NCI-H446 (cell line): ENCODE measurements around the gene OR52A5.
A peak's percentile ranks its signal among the peaks of the same experiment; 100 is the strongest.
"Not testable (repeated sequence)": the region's sequence is repeated elsewhere in the genome, so short reads cannot be mapped to it uniquely, and the experiment has no call there.

Experiments used
- DNase-seq, 2 experiments: peaks; one replicate each; lab custom pipeline; 2025; lab: John Stamatoyannopoulos, UW

The OR52A5 gene

DNA sequence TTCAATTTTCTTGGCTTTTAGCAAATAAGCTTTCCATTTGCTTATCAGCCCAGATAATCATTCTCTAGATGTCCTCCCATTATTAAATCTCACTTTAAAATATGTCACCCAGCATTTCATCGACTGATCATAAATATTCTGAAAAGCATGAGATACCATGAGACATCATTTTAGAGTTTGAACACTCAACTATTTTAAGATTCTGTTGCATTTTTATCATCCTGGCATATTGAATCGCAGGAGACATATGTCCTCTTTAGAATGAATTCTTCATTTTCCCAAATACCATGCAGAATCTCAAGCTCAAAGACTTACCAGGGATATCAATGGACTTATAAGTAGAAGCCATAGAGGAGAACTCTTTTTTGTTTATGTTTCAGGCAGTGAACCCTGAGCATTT, at the start of gene OR52A5:
OR52A5 (minus strand) TSS at position 361 of the 400 bp plus-strand sequence. CDS start 5,714 bp downstream, outside the sequence.
- DNase-seq: no peak

DNA sequence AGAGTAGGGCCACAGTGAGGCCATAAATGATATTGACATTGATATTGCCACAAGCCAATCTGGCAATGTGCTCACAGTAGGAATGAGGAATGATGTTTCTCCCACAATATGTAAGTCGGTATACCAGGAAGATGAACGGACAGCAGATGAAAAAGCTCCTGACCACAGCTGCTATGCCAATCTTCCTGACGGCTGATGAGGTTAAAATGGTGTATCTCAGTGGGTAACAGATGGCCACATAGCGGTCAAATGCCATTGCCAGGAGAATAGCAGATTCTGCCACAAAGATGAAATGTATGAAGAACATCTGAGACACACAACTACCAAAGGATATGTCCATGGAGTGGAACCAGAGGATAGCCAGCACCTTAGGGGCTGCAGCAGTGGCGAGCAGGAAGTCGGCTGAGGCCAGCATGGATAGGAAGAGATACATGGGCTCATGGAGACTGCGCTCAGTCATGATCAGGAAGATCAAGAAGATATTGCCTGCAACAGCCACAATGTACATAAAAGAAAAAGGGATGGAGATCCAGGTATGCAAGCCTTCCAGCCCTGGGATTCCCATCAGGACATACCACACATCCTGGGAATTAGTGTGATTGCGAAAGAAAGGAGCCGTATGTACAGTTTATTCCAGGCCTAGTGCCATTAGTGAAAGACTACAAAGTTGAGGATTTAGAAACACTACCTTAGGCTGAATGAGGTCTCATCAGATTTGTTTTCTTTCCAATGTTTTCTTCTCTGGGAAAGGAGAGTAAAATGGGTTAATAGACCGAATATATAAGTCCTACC, 40.1 kb upstream of the OR52A5 start:
- no peak for DNase-seq

DNA sequence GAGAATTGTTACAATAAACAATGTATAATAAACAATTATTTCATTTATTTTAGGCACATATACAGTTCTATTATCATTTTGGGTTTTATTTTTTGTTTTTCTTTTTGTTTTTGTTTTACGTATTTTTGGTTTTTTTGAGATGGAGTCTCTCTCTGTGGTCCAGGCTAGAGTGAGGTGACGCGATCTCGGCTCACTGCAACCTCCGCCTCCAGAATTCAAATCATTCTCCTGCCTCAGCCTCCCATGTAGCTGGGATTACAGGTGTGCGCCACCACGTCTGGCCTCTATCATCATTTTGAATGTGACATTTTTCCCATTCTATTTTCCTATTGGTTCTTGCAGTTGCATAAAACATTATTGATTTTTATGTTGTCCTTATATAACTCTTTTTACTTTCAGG, 36.8 kb upstream of the OR52A5 start:
- no peak for DNase-seq

DNA sequence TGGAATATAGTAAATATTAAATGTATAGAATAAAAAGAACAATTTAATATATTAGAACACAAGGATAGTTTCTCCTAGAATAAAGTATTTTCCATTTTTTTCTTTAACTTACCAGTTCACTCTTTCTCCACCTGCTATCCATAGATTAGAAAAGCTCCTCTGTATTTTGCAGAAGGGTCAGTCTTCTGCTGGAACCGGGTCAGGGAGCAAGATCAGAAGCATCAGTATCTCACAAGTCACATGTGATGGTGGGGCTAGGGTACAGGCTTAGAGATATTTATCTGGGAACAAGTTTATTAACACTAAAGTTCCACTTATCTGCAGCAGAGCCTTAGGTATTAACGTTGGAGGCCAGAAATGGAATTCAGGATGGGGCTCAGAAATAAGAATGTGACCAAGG, 33.7 kb upstream of the OR52A5 start:
- DNase-seq: no peak

DNA sequence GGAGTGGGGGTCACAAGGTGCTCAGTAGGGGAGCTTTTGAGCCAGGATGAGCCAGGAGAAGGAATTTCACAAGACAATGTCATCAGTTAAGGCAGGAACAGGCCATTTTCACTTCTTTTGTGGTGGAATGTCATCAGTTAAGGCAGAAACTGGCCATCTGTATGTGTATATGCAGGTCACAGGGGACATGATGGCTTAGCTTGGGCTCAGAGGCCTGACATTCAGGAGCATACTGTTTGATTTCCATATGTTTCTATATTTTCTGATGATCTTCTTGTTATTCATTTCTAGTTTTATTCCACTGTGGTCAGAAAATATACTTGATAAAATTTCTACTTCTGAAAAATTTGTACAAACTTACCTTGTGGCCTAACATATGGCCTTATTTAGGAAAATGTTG, 27.7 kb upstream of the OR52A5 start:
- DNase-seq: not testable (repeated sequence)

DNA sequence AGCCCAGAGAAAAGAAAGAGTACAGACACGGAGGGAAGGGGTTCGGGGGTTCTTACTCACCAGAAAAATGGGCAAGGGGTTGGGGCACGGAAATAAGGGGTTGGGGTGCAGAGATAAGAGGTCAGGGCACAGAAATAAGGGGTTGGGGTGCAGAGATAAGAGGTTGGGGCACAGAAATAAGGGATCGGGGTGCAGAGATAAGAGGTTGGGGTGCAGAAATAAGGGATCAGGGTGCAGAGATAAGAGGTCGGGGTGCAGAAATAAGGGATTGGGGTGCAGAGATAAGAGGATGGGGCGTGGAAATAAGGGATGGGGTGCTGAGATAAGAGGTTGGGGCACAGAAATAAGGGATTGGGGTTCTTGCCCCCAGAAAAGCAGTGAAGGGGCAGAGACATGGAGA, 26.7 kb upstream of the OR52A5 start:
- DNase-seq: not testable (repeated sequence)

DNA sequence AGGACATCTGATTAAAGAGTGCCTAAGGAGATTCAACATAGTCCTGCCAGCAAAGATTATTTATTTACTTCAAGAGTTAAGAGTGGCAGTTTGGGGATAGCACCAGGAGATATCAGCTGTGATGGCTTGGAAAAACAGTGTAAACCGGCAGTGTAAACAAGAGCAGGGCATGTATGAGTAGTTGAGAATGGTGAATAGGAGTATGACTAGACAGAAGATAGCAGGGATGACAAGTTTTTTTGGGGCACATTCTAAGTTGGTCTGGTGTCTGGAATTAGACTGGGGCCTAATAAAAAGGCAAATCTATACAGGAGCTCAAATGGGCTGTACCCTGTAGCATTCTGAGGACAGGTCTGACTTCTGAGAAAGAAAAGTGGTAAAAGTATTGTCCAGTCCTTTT, 22.9 kb upstream of the OR52A5 start:
- not testable (repeated sequence) for DNase-seq

DNA sequence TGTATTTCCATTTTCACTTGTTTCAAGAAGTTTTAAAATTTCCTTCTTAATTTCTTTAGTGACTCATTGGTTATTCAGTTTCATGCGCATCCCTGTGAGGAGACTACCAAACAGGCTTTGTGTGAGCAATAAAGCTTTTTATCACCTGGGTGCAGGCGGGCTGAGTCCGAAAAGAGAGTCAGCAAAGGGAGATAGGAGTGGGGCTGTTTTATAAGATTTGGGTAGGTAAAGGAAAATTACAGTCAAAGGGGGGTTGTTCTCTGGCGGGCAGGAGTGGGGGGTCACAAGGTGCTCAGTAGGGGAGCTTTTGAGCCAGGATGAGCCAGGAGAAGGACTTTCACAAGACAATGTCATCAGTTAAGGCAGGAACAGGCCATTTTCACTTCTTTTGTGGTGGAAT, 22.1 kb upstream of the OR52A5 start:
- not testable (repeated sequence) for DNase-seq

DNA sequence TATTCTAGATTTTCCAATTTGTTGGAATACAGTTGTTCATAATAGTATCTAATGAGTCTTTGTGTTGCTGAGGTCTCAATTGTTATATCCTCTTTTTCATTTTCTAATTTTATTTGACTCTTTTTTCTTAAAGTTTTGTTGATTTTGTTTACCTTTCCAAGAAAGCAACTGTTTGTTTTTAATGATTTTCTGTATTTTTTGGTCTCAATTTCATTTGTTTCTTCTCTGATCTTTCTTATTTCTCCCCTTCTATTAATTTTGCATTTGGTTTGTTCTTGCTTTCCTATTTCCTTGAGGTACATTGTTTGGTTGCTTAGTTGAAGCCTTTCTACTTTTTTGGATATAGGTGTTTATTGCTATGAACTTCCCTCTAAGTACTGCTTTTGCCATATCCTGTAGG, 21.6 kb upstream of the OR52A5 start:
- no peak for DNase-seq

DNA sequence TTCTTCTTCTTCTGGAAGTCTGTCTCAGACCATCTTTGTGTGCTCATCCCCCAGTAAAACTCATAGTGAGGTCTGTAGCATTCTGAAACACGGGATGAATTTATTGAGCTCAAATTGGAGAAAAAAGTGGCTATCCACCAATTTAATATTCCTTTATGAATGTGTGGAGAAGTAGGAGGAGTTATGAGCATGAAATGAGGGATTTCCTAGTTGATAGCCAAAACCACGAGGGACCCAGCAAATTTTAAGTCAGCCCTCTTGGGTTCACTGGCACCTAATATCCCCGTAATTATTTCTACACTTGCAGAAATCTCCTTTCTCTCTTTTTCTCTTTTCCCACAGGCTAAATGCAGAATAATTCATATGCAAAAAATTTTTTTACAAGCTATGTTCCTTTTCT, 16.5 kb upstream of the OR52A5 start, which contains the start of gene OR52A1:
OR52A1 (minus strand) TSS at position 101 of the 400 bp plus-strand sequence. CDS start 2,388 bp downstream, outside the sequence.
- DNase-seq: no peak

DNA sequence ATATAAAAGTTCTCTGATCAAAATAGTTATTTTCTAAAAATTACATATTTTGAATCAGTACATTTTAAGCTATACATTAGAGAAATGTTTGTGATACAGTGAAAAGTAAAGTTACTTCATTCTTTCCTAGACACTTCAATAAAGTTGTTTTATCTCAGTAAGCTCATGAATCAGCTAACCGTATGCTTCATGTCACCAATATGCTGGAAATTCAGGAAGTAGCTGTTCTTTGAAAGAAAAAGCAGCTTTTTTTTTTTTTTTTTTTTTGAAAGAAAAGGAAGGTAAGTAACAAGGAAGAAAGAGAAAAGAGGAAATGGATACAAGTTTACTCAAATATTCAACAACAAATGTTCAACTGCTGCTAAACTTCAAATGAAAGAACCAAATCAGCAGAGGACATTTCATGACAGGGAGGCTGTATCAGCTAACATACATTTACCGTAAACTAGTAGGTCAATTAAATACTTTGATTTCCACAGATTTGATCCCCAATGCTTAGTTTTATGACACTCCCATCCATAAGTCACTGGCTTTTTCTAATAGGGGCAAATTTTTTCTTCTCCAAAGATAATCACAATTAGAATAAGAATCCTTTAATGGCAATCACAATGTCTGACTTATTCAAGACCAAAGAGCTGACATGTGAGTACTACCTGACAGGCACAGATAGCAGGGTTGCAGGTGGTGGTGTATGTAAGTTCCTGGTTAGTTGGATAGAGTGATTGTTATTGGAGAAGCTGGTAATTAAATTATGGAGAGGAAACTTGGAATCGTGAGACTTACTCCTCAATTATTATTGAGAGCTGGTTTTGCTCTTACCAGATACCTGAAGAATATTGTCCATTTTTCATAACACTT, 15.6 kb upstream of the OR52A5 start:
- no peak for DNase-seq

DNA sequence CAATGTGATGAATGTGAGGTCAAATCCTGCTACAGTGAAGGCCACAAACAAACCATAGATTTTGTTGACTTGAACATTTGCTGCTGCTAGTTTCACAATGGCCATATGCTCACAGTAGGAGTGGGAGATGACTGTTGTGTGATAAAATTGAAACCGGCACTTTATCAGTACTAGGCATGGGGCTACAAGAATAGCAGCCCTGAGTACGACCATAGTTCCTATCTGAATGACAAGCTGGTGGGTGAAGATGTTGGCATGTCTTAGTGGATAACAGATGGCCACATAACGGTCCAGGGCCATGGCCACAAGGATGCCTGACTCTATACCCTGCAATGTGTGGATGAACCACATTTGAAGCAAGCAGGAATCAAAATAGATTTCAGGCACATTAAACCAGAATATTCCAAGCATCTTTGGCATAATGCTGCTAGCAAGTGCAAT, 13.6 kb upstream of the OR52A5 start:
- DNase-seq: no peak

DNA sequence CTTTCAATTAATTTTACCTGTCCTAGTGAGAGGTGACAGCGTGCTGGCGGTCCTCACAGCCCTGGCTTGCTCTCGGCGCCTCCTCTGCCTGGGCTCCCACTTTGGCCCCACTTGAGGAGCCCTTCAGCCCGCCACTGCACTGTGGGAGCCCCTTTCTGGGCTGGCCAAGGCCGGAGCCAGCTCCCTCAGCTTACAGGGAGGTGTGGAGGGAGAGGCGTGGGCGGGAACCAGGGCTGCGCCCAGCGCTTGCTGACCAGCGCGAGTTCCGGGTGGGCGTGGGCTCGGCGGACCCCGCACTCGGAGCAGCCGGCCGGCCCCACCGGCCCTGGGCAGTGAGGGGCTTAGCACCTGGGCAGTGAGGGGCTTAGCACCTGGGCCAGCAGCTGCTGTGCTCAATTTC, 6.0 kb upstream of the OR52A5 start:
- DNase-seq: not testable (repeated sequence)

DNA sequence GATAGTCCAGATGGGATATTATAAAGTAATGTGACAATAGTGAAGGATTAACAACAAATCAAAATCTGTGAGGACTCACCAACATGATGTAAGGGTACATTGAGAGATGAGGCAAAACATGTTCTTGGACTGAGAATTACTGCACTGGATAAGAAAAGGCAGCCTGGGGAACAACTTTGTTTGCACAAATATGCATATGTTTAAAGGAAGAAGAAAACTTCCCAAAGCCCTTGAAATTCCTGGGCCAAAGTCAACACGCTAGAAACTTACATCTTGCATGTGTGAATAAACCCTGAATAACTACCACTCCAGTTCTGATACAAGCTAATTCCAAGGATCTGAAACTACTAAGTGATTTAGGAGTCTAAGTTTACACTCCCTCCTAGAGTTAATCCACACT, 1.1 kb downstream of the OR52A5 start:
- no peak for DNase-seq

DNA sequence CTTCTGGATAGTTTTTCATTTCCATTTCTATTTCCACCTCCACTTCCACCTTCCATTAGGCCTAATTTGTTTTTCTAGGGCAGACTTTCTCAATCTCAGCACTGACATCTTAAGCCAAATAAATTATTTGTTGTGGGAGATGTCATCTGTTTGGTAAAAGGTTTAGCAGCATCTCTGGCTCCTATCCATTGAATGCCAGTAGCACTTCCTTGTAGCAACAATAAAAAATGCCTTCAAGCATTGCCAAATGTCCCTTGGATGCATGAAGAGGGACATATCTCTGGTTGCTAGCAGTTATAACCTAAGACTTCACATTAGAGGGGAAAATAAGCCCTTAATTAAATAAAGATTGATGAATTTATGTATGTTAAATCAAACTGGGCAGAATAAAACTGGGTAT, 1.9 kb downstream of the OR52A5 start:
- no peak for DNase-seq

DNA sequence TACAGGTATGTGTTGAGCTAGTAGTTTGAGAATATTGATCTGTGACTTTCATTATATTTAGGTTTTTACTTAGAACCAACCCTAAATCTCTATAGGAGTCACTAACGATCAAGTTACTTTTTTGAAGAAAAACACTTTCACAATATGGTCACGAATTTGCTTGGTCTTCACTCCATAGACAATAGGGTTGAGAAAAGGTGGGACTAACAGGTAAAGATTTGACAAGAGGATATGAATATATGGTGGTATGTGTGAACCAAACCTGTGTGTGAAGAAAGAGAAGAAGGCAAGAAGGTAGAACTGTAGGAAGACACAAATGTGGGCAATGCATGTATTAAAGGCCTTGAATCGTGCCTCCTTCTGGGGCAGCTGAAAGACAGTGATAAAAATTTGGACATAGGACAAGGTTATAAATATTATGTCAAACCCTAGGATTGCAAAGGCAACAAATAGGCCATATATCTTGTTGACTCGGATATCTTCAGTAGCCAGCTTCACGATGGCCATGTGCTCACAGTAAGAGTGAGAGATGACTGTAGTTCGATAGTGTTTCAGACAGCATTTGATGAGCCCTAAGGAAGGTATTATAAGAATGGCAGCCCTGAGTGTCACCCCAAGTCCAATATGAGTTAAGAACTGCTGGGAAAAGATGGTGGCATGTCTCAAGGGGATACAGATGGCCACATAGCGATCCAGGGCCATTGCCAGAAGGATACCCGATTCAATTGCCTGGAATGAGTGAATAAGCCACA, 6.4 kb downstream of the OR52A5 start:
- no peak for DNase-seq

DNA sequence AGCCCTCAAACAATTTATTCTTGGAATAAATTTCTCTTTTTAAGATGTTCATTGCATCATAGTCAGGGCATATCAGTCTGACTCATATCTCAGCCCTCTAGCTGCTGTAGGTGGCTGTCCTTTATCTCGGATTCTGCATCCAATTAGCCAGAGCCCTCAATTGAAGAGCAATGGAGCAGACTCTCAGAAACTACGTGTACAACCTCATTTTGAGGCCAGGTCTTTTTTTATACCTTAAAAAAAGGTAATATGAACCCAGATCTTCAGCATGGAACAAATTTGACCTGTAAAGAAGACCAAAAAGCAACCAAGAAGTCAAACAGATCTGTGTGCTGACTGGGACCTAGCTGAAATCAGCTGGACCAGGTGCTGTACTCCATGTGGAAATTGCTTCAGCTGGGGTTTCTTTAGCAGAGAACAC, 8.7 kb downstream of the OR52A5 start:
- DNase-seq: no peak

DNA sequence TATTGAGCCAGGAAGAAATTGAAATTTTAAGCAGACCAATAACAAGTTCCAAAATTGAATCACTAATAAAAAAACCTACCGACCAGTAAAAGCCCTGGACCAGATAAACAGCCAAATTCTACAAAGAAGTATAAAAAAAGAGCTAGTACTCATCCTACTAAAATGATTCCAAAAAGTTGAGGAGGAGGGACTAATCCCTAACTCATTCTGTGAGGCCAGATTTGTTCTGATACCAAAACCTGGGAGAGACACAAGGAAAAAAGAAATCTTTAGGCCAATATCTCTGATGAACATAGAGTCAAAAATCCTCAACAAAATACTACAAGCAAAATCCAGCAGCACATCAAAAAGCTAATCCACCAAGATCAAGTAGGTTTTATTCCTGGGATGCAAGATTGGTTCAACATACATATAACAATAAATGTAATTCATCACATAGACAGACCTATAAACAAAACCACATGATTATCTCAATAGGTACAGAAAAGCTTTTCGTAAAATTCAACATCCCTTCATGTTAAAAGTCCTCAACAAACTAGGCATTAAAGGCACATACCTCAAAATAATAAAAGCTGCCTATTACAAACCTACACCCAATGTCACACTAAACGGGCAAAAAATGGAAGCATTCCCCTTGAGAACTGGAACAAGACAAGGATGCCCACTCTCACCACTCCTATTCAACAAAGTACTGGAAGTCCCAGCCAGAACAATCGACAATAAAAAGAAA, 13.1 kb downstream of the OR52A5 start:
- DNase-seq: no peak

DNA sequence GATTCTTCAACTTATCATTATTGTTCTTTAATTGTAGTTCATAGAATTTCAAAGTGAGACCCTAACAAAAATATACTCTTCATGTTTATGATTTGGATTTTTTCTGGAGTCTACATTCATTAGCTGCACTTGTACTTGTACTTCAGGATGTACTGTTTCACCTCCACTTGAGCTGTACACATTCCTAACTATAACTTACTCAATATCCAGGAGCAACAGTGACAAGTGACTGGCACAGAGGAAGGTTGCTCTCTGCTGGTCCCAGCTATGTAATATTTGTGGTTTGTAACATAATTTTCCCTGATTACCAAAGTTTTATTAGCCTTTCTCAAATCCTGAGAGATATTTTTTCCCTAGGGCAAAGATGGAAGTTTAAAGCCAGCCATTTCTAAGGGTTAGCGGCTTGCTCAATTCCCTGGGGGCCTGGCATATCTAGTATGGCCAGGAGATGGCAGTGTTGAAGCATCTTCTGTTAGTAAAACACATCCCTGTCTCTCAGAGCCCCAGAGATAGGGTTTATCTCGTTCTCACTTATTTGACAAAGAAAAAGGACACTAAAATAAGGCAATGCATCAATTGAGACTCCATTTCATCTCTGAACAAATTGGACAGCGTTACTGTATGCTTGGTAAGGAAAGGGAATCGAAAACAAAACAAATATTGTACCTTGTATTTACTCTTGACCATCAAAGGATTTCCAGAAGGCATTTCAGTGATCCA, 14.2 kb downstream of the OR52A5 start:
- DNase-seq: peak in 1 of 2 experiments; percentile 69

DNA sequence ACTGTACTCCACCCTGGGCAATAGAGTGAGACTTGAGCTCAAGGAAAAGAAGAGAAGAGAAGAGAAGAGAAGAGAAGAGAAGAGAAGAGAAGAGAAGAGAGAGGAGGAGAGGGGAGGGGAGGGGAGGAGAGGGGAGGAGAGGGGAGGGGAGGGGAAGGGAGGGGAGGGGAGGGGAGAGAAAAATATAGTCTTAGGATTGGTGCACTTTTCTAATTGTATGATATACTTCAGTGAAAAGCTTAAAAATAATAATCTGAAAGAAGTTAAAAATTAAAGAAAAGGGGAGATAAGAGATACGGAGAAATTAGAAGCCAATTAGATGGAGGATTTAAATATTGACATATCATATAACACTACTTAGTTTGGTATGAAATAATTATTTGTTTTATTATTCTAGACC, 19.3 kb downstream of the OR52A5 start:
- DNase-seq: no peak

DNA sequence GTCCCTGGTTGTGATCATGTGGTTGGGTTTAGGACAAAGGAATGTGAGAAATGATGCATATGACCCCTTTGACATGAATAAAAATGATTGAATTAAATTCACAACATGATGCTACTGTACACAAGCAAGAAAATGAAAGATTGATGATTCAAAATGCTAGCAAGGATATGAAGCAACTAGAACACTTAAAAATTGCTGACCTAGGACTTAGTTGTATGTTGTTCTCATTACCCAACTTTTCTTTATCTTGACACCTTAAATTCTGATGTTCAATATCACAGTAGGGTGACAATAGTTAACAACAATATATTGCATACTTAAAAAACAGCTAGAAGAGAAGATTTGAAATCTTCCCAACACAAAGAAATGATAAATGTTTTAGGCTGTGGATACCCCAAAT, 20.6 kb downstream of the OR52A5 start:
- DNase-seq: no peak
